Hematopoietic multipotent progenitor cell treated with erythropoietin and hydrocortisone succinate and interleukin-3 and kit ligand, for 4 days (in vitro differentiated cells): ENCODE data around the gene SMC4.
A peak's percentile ranks its signal among the peaks of the same experiment; 100 is the strongest.
"Not testable (repeated sequence)": the region's sequence is repeated elsewhere in the genome, so short reads cannot be mapped to it uniquely, and the experiment has no call there.

Experiments
- DNase-seq: peaks from one replicate; pipeline ENCODE4 v3.0.0-alpha.2; 2015

The SMC4 gene

GRCh38 chr3:160448845-160449635 is 49.6 kb downstream of the SMC4 start:
- DNase-seq: peak; percentile 86

- DNase-seq: peak; percentile 99
These were observed 50.5 kb downstream of the SMC4 start, which contains the start of gene TRIM59 for GRCh38 chr3:160449636-160450598. TRIM59 (minus strand) TSS chr3:160449786; CDS start chr3:160439183, 10,603 bp downstream.

GRCh38 chr3:160450846-160451245 is 51.4 kb downstream of the SMC4 start:
- no peak for DNase-seq

GRCh38 chr3:160451602-160452001 is 52.2 kb downstream of the SMC4 start:
- no peak for DNase-seq

GRCh38 chr3:160452251-160452650 is 52.8 kb downstream of the SMC4 start:
- DNase-seq: not testable (repeated sequence)

GRCh38 chr3:160454995-160455394 is 55.5 kb downstream of the SMC4 start:
- DNase-seq: no peak

- no peak for DNase-seq
These were observed 56.4 kb downstream of the SMC4 start for GRCh38 chr3:160455846-160456245.

GRCh38 chr3:160458151-160458550 is 58.7 kb downstream of the SMC4 start:
- DNase-seq: no peak

- DNase-seq: no peak
These were observed 60.1 kb downstream of the SMC4 start for GRCh38 chr3:160459450-160459970.

GRCh38 chr3:160460033-160460432 is 60.6 kb downstream of the SMC4 start:
- no peak for DNase-seq

- DNase-seq: no peak
These were observed 64.9 kb downstream of the SMC4 start for GRCh38 chr3:160464321-160464720.

- no peak for DNase-seq
These were observed 65.5 kb downstream of the SMC4 start for GRCh38 chr3:160464971-160465370.

- no peak for DNase-seq
These were observed 70.7 kb downstream of the SMC4 start for GRCh38 chr3:160470181-160470580.

GRCh38 chr3:160471892-160472291 is 72.4 kb downstream of the SMC4 start:
- no peak for DNase-seq

- no peak for DNase-seq
These were observed 72.9 kb downstream of the SMC4 start for GRCh38 chr3:160472344-160472743.

- DNase-seq: no peak
These were observed 73.8 kb downstream of the SMC4 start for GRCh38 chr3:160473221-160473620.

GRCh38 chr3:160473978-160474377 is 74.5 kb downstream of the SMC4 start:
- DNase-seq: no peak

- no peak for DNase-seq
These were observed 75.0 kb downstream of the SMC4 start for GRCh38 chr3:160474416-160474838.

GRCh38 chr3:160475153-160475552 is 75.7 kb downstream of the SMC4 start:
- DNase-seq: no peak

- no peak for DNase-seq
These were observed 76.4 kb downstream of the SMC4 start for GRCh38 chr3:160475884-160476283.

- DNase-seq: no peak
These were observed 78.3 kb downstream of the SMC4 start for GRCh38 chr3:160477750-160478149.

GRCh38 chr3:160478338-160478737 is 78.9 kb downstream of the SMC4 start:
- no peak for DNase-seq

GRCh38 chr3:160479376-160479775 is 79.9 kb downstream of the SMC4 start:
- no peak for DNase-seq
